Fibroblast of lung (primary cell): ENCODE results near the gene BCDIN3D. TPM values are rescaled to one million over a fixed set of nuclear protein-coding genes. Genes with fewer than 3 reads are reported as not detected.

Source experiments
- DNase-seq, 2 donors: peaks; one replicate each; pipeline versions ENCODE4 v3.0.0 to v3.0.0-alpha.2; 2010; ENCODE audit warnings: low read depth in 2 of 2
- H2AFZ ChIP-seq: 2 replicates; pipeline ENCODE4 v1.5.1; 2012; ENCODE audit warnings: low read length, control low read depth, inconsistent platforms
- H3K27ac ChIP-seq: 2 replicates; pipeline ENCODE4 v1.5.1; 2011; ENCODE audit warnings: low read length, control low read depth; ENCODE audit not compliant: insufficient read depth
- H3K27me3 ChIP-seq: 2 replicates; pipeline ENCODE4 v1.5.1; 2011; ENCODE audit warnings: mild to moderate bottlenecking, low read length; ENCODE audit not compliant: control insufficient read depth, insufficient read depth
- H3K36me3 ChIP-seq: 2 replicates; pipeline ENCODE4 v1.5.1; 2011; ENCODE audit warnings: low read length; ENCODE audit not compliant: control insufficient read depth, insufficient read depth
- H3K4me1 ChIP-seq: 2 replicates; pipeline ENCODE4 v1.5.1; 2011; ENCODE audit warnings: low read length; ENCODE audit not compliant: control insufficient read depth, insufficient read depth; ENCODE audit errors: extremely low read depth
- H3K4me2 ChIP-seq: 2 replicates; pipeline ENCODE4 v1.5.1; 2011; ENCODE audit warnings: low read length, control low read depth; ENCODE audit not compliant: insufficient read depth; ENCODE audit errors: extremely low read depth
- H3K4me3 ChIP-seq, 4 experiments: fragments of 200-600 bp in 1 of 4; sonication (generic) in 1 of 4; replicated peaks in 1 of 4; 2 replicates each; pipeline ENCODE4 v1.5.1; 2011 to 2016; ENCODE audit warnings: low read length in 4 of 4, low read depth in 3 of 4, mild to moderate bottlenecking in 3 of 4, control low read depth in 2 of 4, inconsistent platforms in 1 of 4, mixed read lengths in 1 of 4; ENCODE audit not compliant: insufficient read depth in 1 of 4; ENCODE audit errors: control extremely low read depth in 1 of 4
- H3K79me2 ChIP-seq: 2 replicates; pipeline ENCODE4 v1.5.1; 2012; ENCODE audit warnings: mild to moderate bottlenecking, low read length, inconsistent platforms; ENCODE audit not compliant: control insufficient read depth, insufficient read depth
- H3K9ac ChIP-seq: 2 replicates; pipeline ENCODE4 v1.5.1; 2011; ENCODE audit warnings: mild to moderate bottlenecking, low read length, control low read depth; ENCODE audit not compliant: insufficient read depth
- H3K9me3 ChIP-seq: 2 replicates; pipeline ENCODE4 v1.5.1; 2012; ENCODE audit warnings: low read depth, low read length; ENCODE audit not compliant: control insufficient read depth, insufficient read depth
- H4K20me1 ChIP-seq: 2 replicates; pipeline ENCODE4 v1.5.1; 2011; ENCODE audit warnings: low read length; ENCODE audit not compliant: control insufficient read depth, insufficient read depth; ENCODE audit errors: extremely low read depth
- CTCF ChIP-seq, 2 donors: IDR thresholded peaks in 1 of 2; conservative IDR thresholded peaks in 1 of 2; 1 replicate in 1 of 2; 2 replicates in 1 of 2; pipeline ENCODE4 v1.5.1; 2011 to 2012; ENCODE audit warnings: low read length in 2 of 2, control low read depth in 1 of 2, inconsistent platforms in 1 of 2, low read depth in 1 of 2, mild to moderate bottlenecking in 1 of 2
- EZH2 ChIP-seq: IDR thresholded peaks from 2 replicates; pipeline ENCODE4 v1.5.1; 2012; ENCODE audit warnings: low read length, control low read depth, mild to moderate bottlenecking; ENCODE audit errors: missing control alignments
- polyA plus RNA-seq, 2 donors: library from polyadenylated mRNA; depleted of rRNA in 1 of 2; stranded (reverse) in 1 of 2; unstranded in 1 of 2; fragments of >200 nt; gene quantifications; 2 replicates each; pipeline ENCODE4 v1.2.1, GENCODE V29; 2011 to 2012; ENCODE audit warnings: missing spikeins in 1 of 2
- total RNA-seq: library from RNA; depleted of rRNA; stranded (reverse); fragments of >200 nt; gene quantifications from 2 replicates; pipeline ENCODE4 v1.2.1, GENCODE V29; 2014

The BCDIN3D gene
- total and polyA plus RNA-seq, 2 donors (not counting 1 experiment from before 2014, with no cell fraction given): 3.2 to 4.5 TPM

DNA sequence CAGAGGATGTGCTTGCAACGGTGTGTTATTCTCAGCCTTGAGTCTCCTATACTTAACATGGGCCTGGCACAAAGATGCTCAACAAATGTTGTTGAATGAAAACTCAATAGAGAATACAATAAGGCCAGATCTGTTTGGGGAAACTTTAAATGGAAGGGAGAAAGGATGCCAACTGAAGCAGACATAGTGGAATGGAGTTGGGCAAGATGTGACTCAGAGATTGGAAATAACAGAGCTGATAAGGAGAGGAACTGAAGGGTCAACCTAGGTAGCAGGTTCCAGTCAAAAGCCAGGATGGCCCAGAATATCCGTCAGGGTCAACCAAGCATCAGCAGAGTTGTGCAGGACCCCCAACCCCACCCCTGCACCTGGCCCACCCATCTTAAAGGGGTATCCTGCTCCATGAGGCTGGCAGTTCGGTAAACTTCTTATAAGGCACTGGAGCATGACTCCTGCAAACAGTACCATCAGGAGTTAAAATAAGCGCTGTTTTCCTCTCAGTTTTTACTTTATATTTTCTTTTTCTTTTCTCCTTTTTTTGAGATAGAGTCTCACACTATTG is 1.1 kb upstream of the BCDIN3D start:
- Histone ChIP-seq H3K9ac (no peak overlapping the region), H3K27me3 (peaks cover 9% of the 10 kb centered on the region), H3K36me3 (no peaks in the 10 kb centered on the region), H3K4me2 (no peak overlapping the region), H4K20me1 (no peaks in the 10 kb centered on the region), H2AFZ (no peak overlapping the region), H3K4me3 (no peak overlapping the region), H3K79me2 (peaks cover 3% of the 10 kb centered on the region), H3K4me1 (no peaks in the 10 kb centered on the region), H3K9me3 (no peaks in the 10 kb centered on the region), H3K27ac (no peak overlapping the region)
- DNase-seq: no peak
- TF ChIP-seq EZH2 (no peak), CTCF (conservative IDR thresholded peaks at IDR 0.05 in 1 of 2, IDR thresholded peaks at IDR 0.05 in 1 of 2; ENCODE audit: low read depth in 1 of 2, low read length in 2 of 2) (no peak)

DNA sequence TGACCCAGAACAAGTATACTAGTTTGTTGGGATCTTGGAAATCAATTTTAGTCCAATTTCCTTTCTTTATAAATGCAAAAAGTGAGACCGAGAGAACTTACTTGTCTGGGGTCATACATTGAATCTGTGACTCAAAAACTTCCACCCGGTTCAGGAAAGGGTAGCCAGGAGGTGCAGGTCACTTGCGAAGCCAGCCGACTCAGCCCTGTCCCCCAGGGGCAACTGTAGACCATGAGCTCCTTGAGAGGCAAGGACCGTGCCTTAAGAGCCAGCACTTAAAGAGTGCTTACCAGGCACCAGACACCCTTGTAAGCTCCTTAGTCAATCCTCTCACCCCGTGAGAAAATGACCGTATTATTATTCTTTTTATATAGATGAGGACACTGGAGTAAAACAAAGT is 505 bp upstream of the BCDIN3D start:
- peaks cover 3% of the 10 kb centered on the region for H3K79me2 ChIP-seq
- TF ChIP-seq CTCF (conservative IDR thresholded peaks at IDR 0.05 in 1 of 2, IDR thresholded peaks at IDR 0.05 in 1 of 2; ENCODE audit: low read depth in 1 of 2, low read length in 2 of 2) (no peak), EZH2 (no peak)
- no peaks in the 10 kb centered on the region for H3K4me1 ChIP-seq
- H4K20me1 ChIP-seq: no peaks in the 10 kb centered on the region
- peaks cover 4% of the 10 kb centered on the region for H3K27me3 ChIP-seq
- H3K27ac ChIP-seq: peak overlapping the region; percentile 88
- H3K9ac ChIP-seq: peak overlapping the region; percentile 51
- no peaks in the 10 kb centered on the region for H3K36me3 ChIP-seq
- no peak for DNase-seq
- H3K9me3 ChIP-seq: no peaks in the 10 kb centered on the region
- H3K4me3 ChIP-seq: peak overlapping the region; percentile 85 to 91 (median 90)
- peak overlapping the region; percentile 94 for H3K4me2 ChIP-seq
- H2AFZ ChIP-seq: peak overlapping the region; percentile 93

- no peaks in the 10 kb centered on the region for H3K4me1 ChIP-seq
- H3K27me3 ChIP-seq: no peaks in the 10 kb centered on the region
- DNase-seq: peak; percentile 21 to 60
These were observed 3.8 kb downstream of the BCDIN3D start for GRCh38 chr12:49838973-49839633.

More at GRCh38 chr12:49838973-49839633, 3.8 kb downstream of the BCDIN3D start:
- Histone ChIP-seq H3K36me3 (no peaks in the 10 kb centered on the region), H3K9me3 (no peaks in the 10 kb centered on the region), H3K4me3 (no peak overlapping the region), H3K27ac (no peak overlapping the region), H4K20me1 (no peaks in the 10 kb centered on the region), H3K79me2 (peaks cover 3% of the 10 kb centered on the region), H3K9ac (no peak overlapping the region), H3K4me2 (no peak overlapping the region), H2AFZ (no peak overlapping the region)
- TF ChIP-seq CTCF (conservative IDR thresholded peaks at IDR 0.05 in 1 of 2, IDR thresholded peaks at IDR 0.05 in 1 of 2; ENCODE audit: low read depth in 1 of 2, low read length in 2 of 2) (peak; percentile 56 to 68), EZH2 (no peak)
